ENCODE data around the gene S1PR4. TPM values are rescaled to one million over a fixed set of nuclear protein-coding genes. Genes with fewer than 3 reads are reported as not detected.
"Not testable (repeated sequence)": the region's sequence is repeated elsewhere in the genome, so short reads cannot be mapped to it uniquely, and the experiment has no call there.

Gene S1PR4
- total and polyA plus RNA-seq, 8 donors, result 0.23 to 1.1 (median 0.90) TPM; not detected in 2

GRCh38 chr19:3167533-3168272 lies 10.9 kb upstream of the S1PR4 start:
- FAIRE-seq (no peak), ATAC-seq (no peak), DNase-seq (no peak)
- H3K27ac ChIP-seq, result no peak overlapping the region
- no peaks in the 10 kb centered on the region for H3K36me3 ChIP-seq
- intact Hi-C loops (cut with DNase I), result loop anchor here in 2 of 3 donors (10.0 kb wide), 3 partner anchors 93 to 283 kb away; no protein-coding TSS in a partner anchor
- no peak overlapping the region for H3K4me3 ChIP-seq
- WGBS, 2 donors, result 71 to 74% methylated on average over 13 of the region's 13 CpGs
- H3K4me1 ChIP-seq, result peaks cover 0 to 4% (median 0%) of the 10 kb centered on the region in 3 donors
- no peaks in the 10 kb centered on the region for H3K27me3 ChIP-seq
- TF ChIP-seq CTCF (IDR thresholded peaks at IDR 0.05), result no peak
- no peaks in the 10 kb centered on the region for H3K9me3 ChIP-seq

- H3K27ac ChIP-seq, result no peak overlapping the region
- intact Hi-C loops (cut with DNase I), result no loop called here
- H3K4me3 ChIP-seq, result no peak overlapping the region
- no peaks in the 10 kb centered on the region for H3K27me3 ChIP-seq
- no peaks in the 10 kb centered on the region for H3K36me3 ChIP-seq
- TF ChIP-seq CTCF (IDR thresholded peaks at IDR 0.05), result no peak
- FAIRE-seq (no peak), DNase-seq (no peak), ATAC-seq (peak in 1 of 4 donors; percentile 40)
- no peaks in the 10 kb centered on the region for H3K9me3 ChIP-seq
- no peaks in the 10 kb centered on the region for H3K4me1 ChIP-seq
- WGBS, 2 donors, result 82 to 84% methylated on average over 15 of the region's 15 CpGs
Observed at GRCh38 chr19:3171894-3172672, 6.5 kb upstream of the S1PR4 start.

- H3K27me3 ChIP-seq; H3K4me3 ChIP-seq; FAIRE-seq; H3K9me3 ChIP-seq; H3K4me1 ChIP-seq; H3K36me3 ChIP-seq; intact Hi-C loops (cut with DNase I); H3K27ac ChIP-seq; ATAC-seq; DNase-seq: not testable (repeated sequence)
- WGBS, 2 donors, result 55 to 73% methylated on average over 6 of the region's 6 CpGs
Observed at GRCh38 chr19:3172673-3173000, 5.9 kb upstream of the S1PR4 start.

GRCh38 chr19:3175781-3176714 lies 2.5 kb upstream of the S1PR4 start:
- no peak for TF ChIP-seq CTCF (IDR thresholded peaks at IDR 0.05)
- H3K27ac ChIP-seq, result no peak overlapping the region
- no peak for FAIRE-seq

More at GRCh38 chr19:3175781-3176714, 2.5 kb upstream of the S1PR4 start:
- Histone ChIP-seq H3K36me3 (no peaks in the 10 kb centered on the region), H3K9me3 (no peaks in the 10 kb centered on the region), H3K27me3 (no peaks in the 10 kb centered on the region), H3K4me3 (no peak overlapping the region), H3K4me1 (no peaks in the 10 kb centered on the region)
- peak in 2 of 4 donors; percentile 25 for ATAC-seq
- DNase-seq, result peak in 1 of 6 donors; percentile 57
- intact Hi-C loops (cut with DNase I), result no loop called here
- 37 to 39% methylated on average over 17 of the region's 17 CpGs for WGBS, 2 donors
